UCSD-AML1 (cell line): ENCODE measurements around the gene PHF19.

Source experiments
- DNase-seq: peaks from one replicate; lab custom pipeline; 2025; ENCODE audit not compliant: unreplicated experiment; lab: John Stamatoyannopoulos, UW

PHF19 gene

GRCh38 chr9:120914396-120914795 lies 37.4 kb upstream of the PHF19 start:
- DNase-seq, result no peak

DNA sequence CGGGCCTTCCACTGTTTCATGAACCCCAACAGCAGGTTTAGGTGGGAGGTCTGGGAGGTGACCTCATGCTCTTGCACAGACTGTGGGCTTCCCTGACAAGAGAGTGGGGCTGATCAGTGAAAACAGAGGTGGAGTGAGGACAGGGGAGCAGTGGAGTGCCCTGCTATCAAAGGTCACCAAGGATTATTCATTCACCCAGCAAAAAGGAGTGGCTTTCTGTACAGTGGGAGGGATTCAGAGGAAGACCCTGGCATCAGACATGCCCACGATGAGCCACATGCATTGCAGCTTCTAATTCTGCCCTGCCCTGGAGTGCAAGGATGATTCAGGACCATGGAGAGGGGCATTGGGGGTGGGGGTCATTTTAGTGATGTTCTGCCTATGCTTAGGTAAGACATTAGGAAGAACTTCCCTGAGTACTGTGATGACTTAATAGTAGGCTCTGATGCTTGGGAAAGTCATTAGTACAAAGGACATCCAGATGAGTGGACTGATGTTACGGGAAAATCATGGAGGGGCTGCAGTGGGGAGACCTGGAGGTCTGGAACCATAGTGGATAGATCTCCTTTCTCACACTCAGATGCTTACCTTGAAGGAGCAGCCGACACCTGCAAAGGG lies 36.8 kb upstream of the PHF19 start:
- DNase-seq, result peak; percentile 32

GRCh38 chr9:120912958-120913646 lies 36.1 kb upstream of the PHF19 start:
- DNase-seq, result no peak

DNA sequence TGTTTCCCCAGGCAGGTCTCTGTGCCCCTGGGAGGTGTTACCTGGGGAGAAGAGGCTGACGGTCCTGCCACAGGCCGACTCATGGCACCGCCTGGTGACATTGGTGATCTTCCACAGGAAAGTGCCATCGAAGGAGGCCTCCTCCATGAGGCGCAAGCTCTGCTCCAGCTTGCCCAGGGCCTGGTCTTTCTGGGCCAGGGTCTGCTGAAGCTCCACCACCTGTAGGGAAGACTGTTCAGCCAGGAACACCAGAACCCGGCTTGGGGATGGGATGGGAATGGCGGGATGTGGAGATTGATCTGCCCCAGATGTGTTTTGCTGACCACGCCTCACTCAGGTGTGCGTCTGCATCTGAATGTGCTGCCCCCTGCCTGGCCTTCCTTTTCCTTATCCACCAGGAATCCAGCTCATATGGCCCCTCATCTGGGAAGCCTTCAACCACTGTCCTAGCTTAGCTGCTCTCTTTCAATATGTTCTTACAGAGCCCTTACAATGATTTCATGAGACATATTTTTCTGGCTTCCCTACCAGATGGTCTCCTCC lies 34.4 kb upstream of the PHF19 start:
- no peak for DNase-seq

DNA sequence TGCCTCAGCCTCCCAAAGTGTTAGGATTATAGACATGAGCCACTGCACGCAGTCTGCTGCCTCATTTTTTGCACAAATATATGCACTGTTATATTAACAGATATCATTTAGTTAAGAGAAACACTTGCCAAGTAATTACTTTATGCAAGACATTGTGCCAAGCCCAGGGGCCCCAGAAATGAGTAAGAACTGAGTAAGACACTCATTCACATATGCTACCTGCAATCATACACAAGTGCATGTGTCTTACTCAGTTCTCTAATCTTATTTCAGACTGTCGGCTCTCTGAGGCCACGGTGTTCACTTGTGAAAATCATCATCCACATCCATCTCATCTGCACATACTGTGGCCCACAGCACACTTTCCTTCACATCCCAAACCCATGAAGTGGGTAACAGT lies 33.7 kb upstream of the PHF19 start:
- DNase-seq, result no peak

DNA sequence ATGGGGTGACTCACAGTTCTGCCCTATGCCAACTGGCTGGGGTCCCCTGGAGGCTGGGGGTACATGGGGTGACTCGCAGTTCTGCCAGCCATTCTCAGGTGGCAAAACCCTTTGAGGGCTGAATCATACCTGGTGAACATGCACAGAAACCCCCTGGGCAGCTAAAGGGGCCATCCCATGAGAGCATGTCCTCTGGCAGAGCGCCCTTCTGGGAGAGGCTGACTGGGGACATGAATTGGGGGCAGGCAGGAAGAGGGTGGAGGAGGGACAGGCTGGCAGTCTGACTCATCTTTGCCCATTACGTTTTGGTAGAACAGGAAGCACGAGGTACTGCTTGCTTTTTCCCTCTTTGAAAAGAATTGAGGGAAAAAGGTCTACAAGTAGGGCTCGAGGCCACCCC lies 32.9 kb upstream of the PHF19 start:
- no peak for DNase-seq

- DNase-seq, result no peak
Measured at GRCh38 chr9:120905315-120906164, 28.6 kb upstream of the PHF19 start.

DNA sequence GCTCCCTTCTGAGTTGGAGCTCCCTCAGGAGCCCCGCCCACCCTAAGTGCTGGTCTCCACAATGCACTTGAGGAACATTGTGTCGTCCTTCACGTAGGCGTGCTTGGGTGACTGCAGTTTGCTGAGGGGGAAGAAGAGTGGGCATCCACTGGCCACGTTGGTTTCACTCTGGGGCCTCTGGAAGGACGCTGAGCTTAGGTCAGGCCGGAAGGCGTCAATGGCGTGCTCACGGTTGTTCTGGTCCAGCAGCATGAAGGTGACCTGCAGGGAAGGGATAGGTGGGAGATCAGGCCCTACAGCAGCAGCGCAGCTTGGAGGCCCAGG lies 28.0 kb upstream of the PHF19 start:
- no peak for DNase-seq

GRCh38 chr9:120904061-120904977 lies 27.3 kb upstream of the PHF19 start:
- no peak for DNase-seq

DNA sequence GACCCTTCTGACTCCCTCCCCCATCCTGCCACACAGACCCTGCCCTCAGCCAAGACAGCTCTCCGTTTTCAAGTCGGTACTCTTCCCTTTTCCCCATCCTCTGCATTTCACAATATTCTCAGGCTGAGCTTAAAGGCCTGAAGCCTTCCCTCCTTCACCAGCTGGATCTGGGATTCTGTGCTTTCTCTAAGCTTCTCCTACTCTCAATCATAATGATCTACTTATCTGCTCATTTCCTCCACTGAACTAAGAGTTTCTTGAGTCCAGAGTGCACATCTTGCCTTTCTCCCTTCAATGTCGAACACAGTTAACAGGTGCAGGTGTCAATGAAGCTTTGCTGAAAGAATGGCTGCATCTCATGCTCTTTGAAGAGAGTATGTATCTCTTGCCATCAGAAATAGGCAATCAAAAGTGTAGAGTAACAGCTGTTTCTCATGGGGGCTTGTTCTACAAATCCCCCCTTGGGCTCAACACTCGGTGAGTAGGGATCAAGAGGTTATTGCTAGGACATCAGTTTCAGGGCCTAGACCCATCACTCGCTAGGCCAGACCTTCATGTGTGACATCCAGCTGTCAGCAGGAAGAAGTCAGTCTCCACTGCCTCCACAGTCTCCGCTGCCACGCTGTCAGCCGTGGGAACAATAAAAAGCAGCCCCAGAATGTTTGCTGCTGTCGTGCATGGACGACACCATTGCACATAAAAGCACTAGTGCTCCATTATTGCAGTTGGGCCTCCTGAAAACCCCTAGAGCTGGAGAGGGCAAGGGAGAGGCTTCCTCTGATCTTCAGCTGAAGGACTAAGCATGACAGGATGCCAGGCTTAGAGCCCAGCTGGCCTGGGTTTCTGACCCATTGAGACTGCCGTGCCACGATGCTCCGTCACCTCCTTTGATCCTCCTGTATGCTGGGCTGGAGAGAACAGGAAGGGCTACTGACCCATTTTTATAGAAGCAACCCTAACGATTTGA lies 25.9 kb upstream of the PHF19 start:
- no peak for DNase-seq

DNA sequence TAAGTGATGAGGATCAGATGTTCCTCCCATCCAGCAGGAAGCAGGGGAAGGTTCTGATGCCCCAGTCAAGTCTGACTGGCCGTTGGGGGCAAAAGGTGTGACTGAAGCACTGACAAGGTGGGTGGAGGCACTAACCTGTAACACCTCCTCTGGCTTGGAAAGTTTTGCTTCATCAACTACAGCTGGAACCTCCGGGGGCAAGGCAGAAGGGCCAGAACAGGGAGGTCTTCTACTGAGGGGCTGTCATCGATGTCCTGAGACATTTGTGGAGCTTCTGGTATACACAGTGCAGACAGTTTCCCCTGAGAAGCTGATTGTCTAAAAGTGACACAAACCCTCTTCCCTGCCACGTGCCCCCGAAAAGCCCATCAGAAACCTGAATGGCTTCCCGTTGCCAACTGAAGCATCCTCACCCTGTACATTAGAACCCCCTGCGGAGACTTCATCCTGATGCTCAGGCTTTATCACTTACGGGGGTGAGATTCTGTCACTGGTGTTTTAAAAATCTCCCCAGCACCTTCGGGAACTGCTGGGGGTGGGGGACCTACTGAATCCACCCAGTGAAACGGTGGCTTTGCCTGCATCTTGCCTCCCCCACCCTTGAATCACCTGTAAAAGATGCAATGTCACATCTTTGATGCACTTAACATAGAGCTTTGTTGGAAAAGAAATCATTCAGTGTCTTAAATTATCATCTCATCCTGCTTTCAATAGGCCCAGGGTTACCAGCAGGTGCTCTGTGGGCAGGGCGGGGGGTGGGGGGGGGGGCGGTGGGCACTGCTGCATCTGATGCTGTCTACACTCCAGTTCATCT lies 25.0 kb upstream of the PHF19 start:
- no peak for DNase-seq

GRCh38 chr9:120900824-120901223 lies 23.8 kb upstream of the PHF19 start:
- no peak for DNase-seq

GRCh38 chr9:120899490-120900068 lies 22.6 kb upstream of the PHF19 start:
- DNase-seq, result no peak

DNA sequence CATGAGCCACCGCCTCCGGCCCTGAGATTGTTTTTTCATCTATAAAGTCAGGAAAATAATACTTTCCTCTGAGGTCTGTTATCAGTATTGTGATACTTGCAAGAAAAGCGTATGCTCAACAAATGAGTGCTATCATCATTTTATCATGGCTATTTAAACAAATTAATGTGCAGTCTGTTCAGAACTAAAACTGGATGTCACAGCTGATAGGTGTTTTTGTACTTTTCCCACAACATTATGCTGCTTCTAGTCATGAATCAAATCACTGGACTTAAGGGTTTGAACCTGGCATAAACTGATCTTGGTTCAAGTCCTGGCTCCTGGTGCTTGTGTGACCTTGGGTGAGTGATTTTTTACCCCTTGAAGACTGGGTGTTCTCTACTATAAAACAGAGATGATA lies 21.4 kb upstream of the PHF19 start:
- no peak for DNase-seq

- DNase-seq, result no peak
Measured at GRCh38 chr9:120895951-120896350, 19.0 kb upstream of the PHF19 start.

DNA sequence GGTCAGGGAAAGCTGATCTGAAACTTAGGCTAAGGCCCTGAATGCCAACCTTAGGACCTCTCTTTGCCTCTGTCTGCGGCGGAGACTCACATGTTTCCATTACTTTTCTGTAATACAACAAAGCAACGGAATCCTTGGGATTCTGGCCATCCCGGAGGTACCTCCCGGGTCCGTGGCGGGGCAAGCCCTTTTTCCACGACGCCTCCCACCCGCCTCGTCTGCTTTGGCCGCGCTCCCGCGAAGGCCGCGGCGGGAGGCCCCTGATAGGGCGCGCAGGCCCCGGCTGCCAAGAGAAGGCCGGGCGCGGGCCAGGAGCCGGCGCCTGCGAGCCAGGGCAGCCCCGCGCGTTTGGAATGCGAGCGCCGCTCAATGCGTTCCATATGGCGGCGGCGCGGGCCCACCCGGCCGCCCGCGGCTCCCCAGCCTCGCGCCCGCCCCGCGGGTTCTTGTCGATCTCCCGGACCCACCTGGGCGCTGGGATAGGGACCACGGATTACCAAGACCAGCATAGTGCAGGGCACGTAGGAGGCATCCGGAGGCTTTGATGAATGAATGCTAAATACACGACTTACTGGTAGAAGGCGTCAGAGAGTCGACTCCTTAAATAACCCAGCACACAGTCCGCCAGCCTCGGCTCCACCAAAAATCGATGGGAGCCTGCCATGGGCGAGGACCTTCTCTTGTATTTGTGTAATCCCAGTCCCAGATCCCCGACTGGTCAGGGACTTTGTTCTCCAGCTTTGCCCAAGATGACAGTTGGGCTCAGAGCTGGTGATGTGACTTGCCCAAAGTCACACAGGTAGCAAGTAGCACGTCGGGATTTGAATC lies 17.5 kb upstream of the PHF19 start:
- DNase-seq, result no peak

DNA sequence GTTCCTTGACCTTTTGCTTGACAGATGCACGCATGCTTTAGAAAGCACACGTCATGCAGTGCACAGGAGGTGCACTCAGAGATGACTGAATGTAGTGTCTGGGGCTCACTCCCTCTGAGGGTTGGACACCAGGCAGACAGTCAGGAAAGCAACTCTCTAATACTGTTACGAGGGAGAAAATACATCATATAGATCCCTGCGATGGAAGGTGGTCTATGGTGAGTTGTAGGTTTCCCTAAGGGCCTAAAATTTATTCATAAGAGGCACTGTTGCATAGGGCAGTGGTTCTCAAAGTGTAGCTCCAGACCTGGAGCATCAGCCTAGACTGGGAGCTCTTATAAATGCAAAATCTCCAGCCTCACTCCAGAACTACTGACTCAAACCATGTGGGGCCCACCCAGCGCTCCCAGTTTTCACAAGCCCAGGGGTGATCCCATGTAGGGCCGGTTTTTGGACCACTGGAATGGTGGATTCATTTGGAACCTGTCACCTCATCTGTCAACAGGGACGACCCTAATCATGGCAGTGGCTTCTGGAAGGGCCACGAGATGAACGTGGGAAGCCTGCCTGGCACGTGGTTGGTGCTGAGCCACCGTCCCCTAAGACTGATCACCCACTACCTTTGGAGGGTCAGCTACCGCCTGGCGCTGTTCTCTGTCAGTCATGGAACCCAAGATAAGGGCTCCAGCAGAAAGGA lies 16.8 kb upstream of the PHF19 start:
- DNase-seq, result no peak
